IMR-90 (cell line): ENCODE measurements around the gene MPRIP. TPM values are rescaled to one million over a fixed set of nuclear protein-coding genes. Genes with fewer than 3 reads are reported as not detected.

Source experiments
- ATAC-seq: fragments of 200-7000 bp; cut with Tn5 transposase; 2 replicates; pipeline ENCODE4 v1.9.1; 2020; ENCODE audit warnings: low read depth, mild to moderate bottlenecking, moderate library complexity
- BruUV-seq: library from RNA; stranded (reverse); fragments of 400-500 nt; replicated peaks from 2 replicates; lab custom pipeline; 2021; lab: Mats Ljungman, UMichigan
- CTCF ChIA-PET: fragments of 300-600 bp; formaldehyde crosslinking; extraction: SDS; loops from one replicate; lab custom pipeline; 2021; ENCODE audit warnings: antibody characterized with exemption; lab: Yijun Ruan, JAX
- POLR2A ChIA-PET: fragments of 300-600 bp; sonication (Branson Sonifier 250); formaldehyde crosslinking; loops from one replicate; lab custom pipeline; 2022; ENCODE audit warnings: antibody characterized with exemption; ENCODE audit not compliant: unreplicated experiment; lab: Charles Lee
- DNase-seq: peaks from one replicate; pipeline ENCODE4 v3.0.0; 2013
- H2AFZ ChIP-seq: replicated peaks from 2 replicates; pipeline ENCODE3; 2013; ENCODE audit warnings: low read length, mild to moderate bottlenecking; ENCODE audit not compliant: poor library complexity
- H2AK5ac ChIP-seq: 2 replicates; pipeline ENCODE4 v1.6.1; 2013; ENCODE audit warnings: low read depth, low read length, inconsistent platforms
- H2AK9ac ChIP-seq: replicated peaks from 2 replicates; pipeline ENCODE3; 2013; ENCODE audit warnings: mild to moderate bottlenecking, low read depth, low read length, moderate library complexity; ENCODE audit not compliant: poor library complexity
- H2BK120ac ChIP-seq: 2 replicates; pipeline ENCODE4 v1.6.1; 2013; ENCODE audit warnings: low read depth, low read length, inconsistent platforms
- H2BK15ac ChIP-seq: 3 replicates; pipeline ENCODE4 v1.6.1; 2013; ENCODE audit warnings: low read depth, low read length, inconsistent platforms
- H2BK20ac ChIP-seq: 2 replicates; pipeline ENCODE4 v1.6.1; 2013; ENCODE audit warnings: low read depth, mild to moderate bottlenecking, inconsistent platforms, low read length, moderate library complexity
- H2BK5ac ChIP-seq: 2 replicates; pipeline ENCODE4 v1.6.1; 2013; ENCODE audit warnings: mild to moderate bottlenecking, low read depth, low read length, inconsistent platforms; ENCODE audit not compliant: poor library complexity, severe bottlenecking
- H3K14ac ChIP-seq: replicated peaks from 2 replicates; pipeline ENCODE4 v1.6.1; 2013; ENCODE audit warnings: low read depth, low read length, inconsistent platforms
- H3K18ac ChIP-seq: 2 replicates; pipeline ENCODE4 v1.6.1; 2013; ENCODE audit warnings: low read depth, low read length, control low read depth
- H3K23ac ChIP-seq: 2 replicates; pipeline ENCODE4 v1.6.1; 2013; ENCODE audit warnings: low read depth, low read length, inconsistent platforms
- H3K27ac ChIP-seq: 2 replicates; pipeline ENCODE4 v1.5.1; 2013; ENCODE audit warnings: mild to moderate bottlenecking, control low read depth, low read length; ENCODE audit not compliant: insufficient read depth
- H3K27me3 ChIP-seq: 2 replicates; pipeline ENCODE4 v1.6.1; 2013; ENCODE audit warnings: low read length; ENCODE audit not compliant: control insufficient read depth, insufficient read depth
- H3K36me3 ChIP-seq: 2 replicates; pipeline ENCODE4 v1.6.1; 2013; ENCODE audit warnings: low read length, mixed read lengths; ENCODE audit not compliant: control insufficient read depth, insufficient read depth
- H3K4ac ChIP-seq: 2 replicates; pipeline ENCODE4 v1.6.1; 2013; ENCODE audit warnings: low read depth, low read length, inconsistent platforms
- H3K4me1 ChIP-seq: 2 replicates; pipeline ENCODE4 v1.6.1; 2013; ENCODE audit warnings: low read length, mixed read lengths; ENCODE audit not compliant: control insufficient read depth, insufficient read depth
- H3K4me2 ChIP-seq: 2 replicates; pipeline ENCODE4 v1.6.1; 2013; ENCODE audit warnings: low read depth, mild to moderate bottlenecking, control low read depth, low read length, moderate library complexity
- H3K4me3 ChIP-seq: 2 replicates; pipeline ENCODE4 v1.5.1; 2013; ENCODE audit warnings: low read depth, mild to moderate bottlenecking, control low read depth, low read length, moderate library complexity; ENCODE audit not compliant: insufficient read depth
- H3K56ac ChIP-seq: 2 replicates; pipeline ENCODE4 v1.6.1; 2013; ENCODE audit warnings: low read length, inconsistent platforms; ENCODE audit not compliant: insufficient read depth; ENCODE audit errors: extremely low read depth
- H3K79me1 ChIP-seq, 2 experiments: 2 replicates each; pipeline ENCODE4 v1.6.1; 2013; ENCODE audit warnings: low read length in 2 of 2, inconsistent platforms in 1 of 2, low read depth in 1 of 2
- H3K9ac ChIP-seq: 2 replicates; pipeline ENCODE4 v1.6.1; 2013; ENCODE audit warnings: low read depth, low read length, control low read depth
- H3K9me1 ChIP-seq: 2 replicates; pipeline ENCODE4 v1.6.1; 2013; ENCODE audit warnings: low read length, inconsistent platforms; ENCODE audit not compliant: insufficient read depth
- H3K9me3 ChIP-seq: 2 replicates; pipeline ENCODE4 v1.6.1; 2013; ENCODE audit warnings: low read length; ENCODE audit not compliant: control insufficient read depth, insufficient read depth
- H4K20me1 ChIP-seq: 2 replicates; pipeline ENCODE4 v1.6.1; 2013; ENCODE audit warnings: low read length, inconsistent platforms; ENCODE audit not compliant: insufficient read depth
- H4K5ac ChIP-seq: 2 replicates; pipeline ENCODE4 v1.6.1; 2013; ENCODE audit warnings: mild to moderate bottlenecking, low read depth, low read length, control low read depth
- H4K8ac ChIP-seq, 2 experiments: 2 replicates each; pipeline ENCODE4 v1.6.1; 2013; ENCODE audit warnings: low read depth in 2 of 2, low read length in 2 of 2, control low read depth in 1 of 2, inconsistent platforms in 1 of 2
- H4K91ac ChIP-seq: 2 replicates; pipeline ENCODE4 v1.6.1; 2013; ENCODE audit warnings: low read depth, low read length, inconsistent platforms; ENCODE audit not compliant: insufficient read depth
- BHLHE40 ChIP-seq: fragments of 150-350 bp; IDR thresholded peaks from 2 replicates; pipeline ENCODE4 v1.6.1; 2016; ENCODE audit warnings: mild to moderate bottlenecking, low read depth, low read length
- CEBPB ChIP-seq: IDR thresholded peaks from 2 replicates; pipeline ENCODE4 v1.6.1; 2012; ENCODE audit warnings: low read depth, low read length, improper control_type of control experiment
- CHD1 ChIP-seq: IDR thresholded peaks from 2 replicates; pipeline ENCODE4 v1.6.1; 2012; ENCODE audit warnings: low read depth, low read length, improper control_type of control experiment
- CTCF ChIP-seq: conservative IDR thresholded peaks from 2 replicates; pipeline ENCODE4 v1.5.1; 2012; ENCODE audit warnings: mild to moderate bottlenecking, low read depth, low read length, improper control_type of control experiment
- ELK1 ChIP-seq: fragments of 150-350 bp; IDR thresholded peaks from 2 replicates; pipeline ENCODE4 v1.6.1; 2016; ENCODE audit warnings: low read depth, mild to moderate bottlenecking, low read length, moderate library complexity, borderline replicate concordance
- FOS ChIP-seq: fragments of 150-350 bp; IDR thresholded peaks from 2 replicates; pipeline ENCODE4 v1.6.1; 2016; ENCODE audit warnings: low read depth, low read length
- MAFK ChIP-seq: IDR thresholded peaks from 2 replicates; pipeline ENCODE4 v1.6.1; 2012; ENCODE audit warnings: low read depth, low read length, improper control_type of control experiment
- MAZ ChIP-seq: IDR thresholded peaks from 2 replicates; pipeline ENCODE4 v1.6.1; 2012; ENCODE audit warnings: low read depth, mild to moderate bottlenecking, low read length, improper control_type of control experiment, moderate library complexity, borderline replicate concordance
- MXI1 ChIP-seq: IDR thresholded peaks from 2 replicates; pipeline ENCODE4 v1.6.1; 2012; ENCODE audit warnings: low read depth, mild to moderate bottlenecking, low read length, moderate library complexity, borderline replicate concordance
- NFE2L2 ChIP-seq: fragments of 150-350 bp; IDR thresholded peaks from 2 replicates; pipeline ENCODE4 v1.6.1; 2016; ENCODE audit warnings: low read depth, mild to moderate bottlenecking, low read length
- POLR2A ChIP-seq: IDR thresholded peaks from 2 replicates; pipeline ENCODE4 v1.6.1; 2012; ENCODE audit warnings: mild to moderate bottlenecking, low read depth, low read length
- RAD21 ChIP-seq: IDR thresholded peaks from 2 replicates; pipeline ENCODE4 v1.6.1; 2012; ENCODE audit warnings: low read length, improper control_type of control experiment
- RCOR1 ChIP-seq: IDR thresholded peaks from 2 replicates; pipeline ENCODE4 v1.6.1; 2012; ENCODE audit warnings: mild to moderate bottlenecking, low read length, improper control_type of control experiment; ENCODE audit not compliant: insufficient replicate concordance
- RFX5 ChIP-seq: IDR thresholded peaks from 2 replicates; pipeline ENCODE4 v1.8.0; 2012; ENCODE audit warnings: low read depth, mild to moderate bottlenecking, low read length, moderate library complexity
- SMC3 ChIP-seq: fragments of 150-350 bp; IDR thresholded peaks from 2 replicates; pipeline ENCODE4 v1.6.1; 2016; ENCODE audit warnings: low read depth, mild to moderate bottlenecking, antibody characterized with exemption, low read length, moderate library complexity
- WGBS, 2 experiments: methylation state at CpG; one replicate each; pipeline versions ENCODE4 v1.1.5 to v1.1.7; 2013; ENCODE audit warnings: missing lambda C conversion rate in 2 of 2; ENCODE audit not compliant: insufficient read length in 1 of 2; ENCODE audit errors: extremely low coverage in 2 of 2; 5-methylcytosine and 5-hydroxymethylcytosine counted together
- dilution Hi-C: fragments of 300-500 bp; cut with HindIII; formaldehyde crosslinking; loops from one replicate; pipeline ENCODE4 v1.14.3; 2018; ENCODE audit warnings: low sequenced_read_pairs; ENCODE audit not compliant: unreplicated experiment
- in situ Hi-C: fragments of 300-500 bp; cut with MboI; formaldehyde crosslinking; loops from 3 replicates; pipeline ENCODE4 v1.14.3; 2019; ENCODE audit warnings: low sequenced_read_pairs, inconsistent platforms, mixed read lengths
- intact Hi-C: fragments of 100-400 bp; cut with micrococcal nuclease; formaldehyde crosslinking; loops from 2 replicates; pipeline ENCODE4 v1.10.0; 2022
- polyA plus RNA-seq, 3 experiments: library from polyadenylated mRNA; depleted of rRNA; stranded (reverse); fragments of >200 nt; gene quantifications; 2 replicates each; pipeline ENCODE4 v1.2.3, GENCODE V29; 2012; ENCODE audit warnings: low replicate concordance in 1 of 3
- total RNA-seq: library from RNA; depleted of rRNA; stranded (reverse); fragments of >200 nt; gene quantifications from 2 replicates; pipeline ENCODE4 v1.2.3, GENCODE V29; 2012

Gene MPRIP
- total and polyA plus RNA-seq, 2 of the 4 experiments (the other 2 are of a cell fraction) = 111 to 149 TPM

GRCh38 chr17:17237026-17237799 lies 195.0 kb downstream of the MPRIP start, which contains the start of gene FLCN:
FLCN (minus strand) TSS chr17:17237168; CDS start chr17:17228137, 9,031 bp downstream.
- peak within 1 kb of the TSS; percentile 99 for H4K5ac ChIP-seq
- H3K14ac ChIP-seq = peak within 1 kb of the TSS; percentile 99
- H3K56ac ChIP-seq = peak within 1 kb of the TSS; percentile 100
- peak within 1 kb of the TSS; percentile 99 for H3K4ac ChIP-seq
- DNase-seq (peak; percentile 85), ATAC-seq (peak; percentile 92)
- 0% methylated on average over 26 of the region's 53 CpGs; no CpG with 5 or more reads in 1 of the 2 experiments for WGBS, 2 experiments
- peak within 1 kb of the TSS; percentile 100 for H4K91ac ChIP-seq
- H4K8ac ChIP-seq = peak within 1 kb of the TSS; percentile 98 to 100
- H3K79me1 ChIP-seq = peaks cover 20 to 48% of the 10 kb centered on the region in 2 experiments
- BruUV-seq = no TSS peak
- H2AK5ac ChIP-seq = peak within 1 kb of the TSS; percentile 94
- H3K9ac ChIP-seq = peak within 1 kb of the TSS; percentile 97
- in situ Hi-C loops (no loop called here), intact Hi-C loops (no loop called here), dilution Hi-C loops (no loop called here)
- H2AFZ ChIP-seq = peak within 1 kb of the TSS; percentile 100
- H3K4me1 ChIP-seq = peaks cover 4% of the 10 kb centered on the region
- H3K23ac ChIP-seq = peak within 1 kb of the TSS; percentile 98
- peaks cover 35% of the 10 kb centered on the region for H4K20me1 ChIP-seq
- peak within 1 kb of the TSS; percentile 100 for H2BK5ac ChIP-seq
- peak within 1 kb of the TSS; percentile 100 for H3K27ac ChIP-seq
- H3K4me3 ChIP-seq = peak within 1 kb of the TSS; percentile 93
- peak within 1 kb of the TSS; percentile 96 for H3K4me2 ChIP-seq
- ChIA-PET CTCF (interaction anchor here (0.6 kb wide), 1 partner anchor 933 kb away, joined by 4 read pairs; no protein-coding TSS in a partner anchor), POLR2A (interaction anchor here (0.7 kb wide), 4 partner anchors 38 to 1162 kb away, joined by 3 to 7 read pairs (median 6); no protein-coding TSS in a partner anchor)
- peak within 1 kb of the TSS; percentile 100 for H2BK20ac ChIP-seq
- peaks cover 3% of the 10 kb centered on the region; the same call in 1 of the 2 replicates for H3K36me3 ChIP-seq
- peak within 1 kb of the TSS; percentile 96 for H2AK9ac ChIP-seq
- H2BK15ac ChIP-seq = peak within 1 kb of the TSS; percentile 100
- peak within 1 kb of the TSS; percentile 100 for H2BK120ac ChIP-seq
- H3K9me3 ChIP-seq = no peaks in the 10 kb centered on the region
- H3K9me1 ChIP-seq = peaks cover 11% of the 10 kb centered on the region
- no peaks in the 10 kb centered on the region for H3K27me3 ChIP-seq
- peak within 1 kb of the TSS; percentile 99 for H3K18ac ChIP-seq
- TF ChIP-seq CTCF (no peak), SMC3 (no peak), RAD21 (no peak), BHLHE40 (peak; percentile 95), FOS (no peak), MXI1 (0 out of 2 replicates have a peak, but pooled peaks have one; percentile 56), CHD1 (peak; percentile 99; the same call in 1 of the 2 replicates), MAFK (peak; percentile 68), NFE2L2 (no peak), ELK1 (no peak), MAZ (no peak), CEBPB (no peak), RFX5 (no peak), RCOR1 (no peak), POLR2A (peak; percentile 91)
